Hepatocyte (in vitro differentiated cells): ENCODE results near the gene FGF1. TPM values are rescaled to one million over a fixed set of nuclear protein-coding genes. Genes with fewer than 3 reads are reported as not detected.

Experiments used
- DNase-seq: peaks from one replicate; pipeline ENCODE4 v3.0.0-alpha.2; 2016; ENCODE audit warnings: low spot score
- H2AFZ ChIP-seq: fragments of 200-600 bp; sonication (generic); 2 replicates; pipeline ENCODE4 v1.6.0; 2016; ENCODE audit warnings: antibody characterized with exemption, mild to moderate bottlenecking
- H3K27ac ChIP-seq: fragments of 200-600 bp; sonication (generic); 2 replicates; pipeline ENCODE4 v1.5.1; 2016; ENCODE audit warnings: mild to moderate bottlenecking
- H3K27me3 ChIP-seq: fragments of 200-600 bp; sonication (generic); 2 replicates; pipeline ENCODE4 v1.6.1; 2016
- H3K36me3 ChIP-seq: fragments of 200-600 bp; sonication (generic); replicated peaks from 2 replicates; pipeline ENCODE4 v1.5.1; 2016; ENCODE audit warnings: low read depth; ENCODE audit not compliant: insufficient read depth
- H3K4me1 ChIP-seq: fragments of 200-600 bp; sonication (generic); 2 replicates; pipeline ENCODE4 v1.5.1; 2016; ENCODE audit warnings: mild to moderate bottlenecking, moderate library complexity; ENCODE audit not compliant: insufficient read depth
- H3K4me2 ChIP-seq: fragments of 200-600 bp; sonication (generic); 2 replicates; pipeline ENCODE4 v1.6.0; 2016
- H3K4me3 ChIP-seq: fragments of 200-600 bp; sonication (generic); 2 replicates; pipeline ENCODE4 v1.5.1; 2016; ENCODE audit warnings: mild to moderate bottlenecking
- H3K79me2 ChIP-seq: fragments of 200-600 bp; sonication (generic); 2 replicates; pipeline ENCODE4 v1.6.0; 2017; ENCODE audit warnings: mild to moderate bottlenecking
- H3K9me2 ChIP-seq: fragments of 200-600 bp; sonication (generic); replicated peaks from 2 replicates; pipeline ENCODE4 v1.6.0; 2017; ENCODE audit warnings: mild to moderate bottlenecking; ENCODE audit not compliant: insufficient read depth
- H3K9me3 ChIP-seq: fragments of 200-600 bp; sonication (generic); 2 replicates; pipeline ENCODE4 v1.5.1; 2016; ENCODE audit warnings: low read depth, mild to moderate bottlenecking
- H4K20me1 ChIP-seq: fragments of 200-600 bp; sonication (generic); 2 replicates; pipeline ENCODE4 v1.6.0; 2016; ENCODE audit warnings: mild to moderate bottlenecking; ENCODE audit not compliant: insufficient read depth, poor library complexity, severe bottlenecking
- CTCF ChIP-seq: fragments of 200-600 bp; sonication (generic); IDR thresholded peaks from 2 replicates; pipeline ENCODE4 v1.5.1; 2016; ENCODE audit warnings: antibody characterized with exemption, mild to moderate bottlenecking; ENCODE audit not compliant: poor library complexity
- EZH2 ChIP-seq: fragments of 200-600 bp; sonication (generic); IDR thresholded peaks from 2 replicates; pipeline ENCODE4 v1.6.1; 2016; ENCODE audit warnings: antibody characterized with exemption, mild to moderate bottlenecking, borderline replicate concordance
- EZH2phosphoT487 ChIP-seq: fragments of 200-600 bp; sonication (generic); IDR thresholded peaks from one replicate; pipeline ENCODE4 v1.6.1; 2018; ENCODE audit warnings: antibody characterized with exemption, mild to moderate bottlenecking, low read depth, moderate library complexity; ENCODE audit not compliant: unreplicated experiment, severe bottlenecking
- WGBS: methylation state at CpG from one replicate; pipeline ENCODE4 v1.1.6; 2016; ENCODE audit warnings: low lambda C conversion rate; ENCODE audit errors: missing lambda C conversion rate; 5-methylcytosine and 5-hydroxymethylcytosine counted together
- polyA plus RNA-seq: library from polyadenylated mRNA; unstranded; fragments of >200 nt; fragmentation: Nextera tagmentation; extraction: Ambion mirVana; gene quantifications from 2 replicates; pipeline ENCODE4 v1.2.1, GENCODE V29; 2016
- total RNA-seq: library from RNA; depleted of rRNA; stranded (reverse); fragments of >200 nt; gene quantifications from 2 replicates; pipeline ENCODE4 v1.2.3, GENCODE V29; 2014

FGF1 gene
- total and polyA plus RNA-seq, 2 experiments from 2014 or later: 0.23 to 0.27 TPM

DNA sequence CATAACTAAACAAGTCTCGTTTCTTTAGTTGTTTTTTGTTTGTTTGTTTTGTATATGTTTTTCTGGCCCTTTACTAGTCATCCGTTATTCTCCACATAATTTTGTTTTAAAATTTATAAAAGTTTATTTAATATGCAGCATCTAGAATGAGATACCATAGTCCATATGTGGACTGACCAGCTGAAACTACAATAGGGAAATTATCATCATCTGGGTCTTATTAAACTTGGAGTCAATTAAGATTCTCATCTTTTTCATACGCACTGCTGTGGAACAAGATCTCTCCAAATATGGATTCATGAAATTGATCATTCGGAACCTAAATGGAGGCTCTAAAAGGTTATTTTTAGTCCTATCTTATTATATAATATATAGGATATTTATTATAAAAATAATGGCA lies 99.3 kb downstream of the FGF1 start:
- DNase-seq: no peak
- Histone ChIP-seq H3K4me3 (no peak overlapping the region), H2AFZ (no peak overlapping the region), H3K9me3 (no peaks in the 10 kb centered on the region), H3K4me1 (peaks cover 4% of the 10 kb centered on the region), H3K79me2 (no peaks in the 10 kb centered on the region), H3K4me2 (no peak overlapping the region), H3K27me3 (no peaks in the 10 kb centered on the region), H4K20me1 (no peaks in the 10 kb centered on the region), H3K9me2 (no peaks in the 10 kb centered on the region), H3K27ac (no peak overlapping the region), H3K36me3 (no peaks in the 10 kb centered on the region)
- TF ChIP-seq CTCF: no peak
- no peak for TF ChIP-seq EZH2
- no peak for TF ChIP-seq EZH2phosphoT487
- 81% methylated on average over 4 of the region's 4 CpGs for whole genome bisulfite sequencing

- no peak overlapping the region for H2AFZ ChIP-seq
- H3K4me2 ChIP-seq: no peak overlapping the region
- 97% methylated on average over 4 of the region's 4 CpGs for WGBS
- no peaks in the 10 kb centered on the region for H3K4me1 ChIP-seq
- no peaks in the 10 kb centered on the region for H3K9me2 ChIP-seq
- H3K27ac ChIP-seq: no peak overlapping the region
- H3K36me3 ChIP-seq: no peaks in the 10 kb centered on the region
- no peaks in the 10 kb centered on the region for H3K79me2 ChIP-seq
- H4K20me1 ChIP-seq: no peaks in the 10 kb centered on the region
- DNase-seq: no peak
- no peak overlapping the region for H3K4me3 ChIP-seq
- H3K27me3 ChIP-seq: no peaks in the 10 kb centered on the region
- no peaks in the 10 kb centered on the region for H3K9me3 ChIP-seq
- TF ChIP-seq EZH2 (no peak), EZH2phosphoT487 (no peak), CTCF (no peak)
Measured at GRCh38 chr5:142585451-142585850, 100.4 kb downstream of the FGF1 start.

DNA sequence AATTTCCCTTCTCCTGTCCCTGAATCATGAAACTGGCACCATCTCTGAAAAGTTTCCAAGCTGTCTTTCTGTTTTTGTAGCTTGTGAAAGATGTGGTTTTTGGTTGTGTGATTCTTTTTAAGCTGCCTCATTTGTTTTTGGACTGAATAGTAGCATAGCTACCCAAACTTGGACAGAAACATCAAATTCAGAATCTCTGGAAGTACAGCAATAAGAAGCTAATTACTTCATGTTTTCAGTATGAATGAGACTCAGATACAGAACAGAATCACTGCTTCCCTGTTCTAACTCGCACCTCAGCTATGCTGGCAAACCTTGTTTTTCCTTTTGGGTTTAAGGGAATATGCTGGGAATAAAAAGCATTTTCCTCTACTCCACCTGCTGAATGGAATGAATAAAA lies 101.0 kb downstream of the FGF1 start:
- H3K36me3 ChIP-seq: no peaks in the 10 kb centered on the region
- WGBS: 87% methylated on average over 1 of the region's 1 CpG
- no peaks in the 10 kb centered on the region for H4K20me1 ChIP-seq
- H3K4me3 ChIP-seq: no peak overlapping the region
- H3K4me1 ChIP-seq: no peaks in the 10 kb centered on the region
- no peaks in the 10 kb centered on the region for H3K27me3 ChIP-seq
- H3K9me3 ChIP-seq: no peaks in the 10 kb centered on the region
- H3K9me2 ChIP-seq: no peaks in the 10 kb centered on the region
- H3K4me2 ChIP-seq: no peak overlapping the region
- DNase-seq: no peak
- TF ChIP-seq EZH2phosphoT487 (no peak), CTCF (no peak), EZH2 (no peak)
- H2AFZ ChIP-seq: no peak overlapping the region
- no peaks in the 10 kb centered on the region for H3K79me2 ChIP-seq
- H3K27ac ChIP-seq: no peak overlapping the region

DNA sequence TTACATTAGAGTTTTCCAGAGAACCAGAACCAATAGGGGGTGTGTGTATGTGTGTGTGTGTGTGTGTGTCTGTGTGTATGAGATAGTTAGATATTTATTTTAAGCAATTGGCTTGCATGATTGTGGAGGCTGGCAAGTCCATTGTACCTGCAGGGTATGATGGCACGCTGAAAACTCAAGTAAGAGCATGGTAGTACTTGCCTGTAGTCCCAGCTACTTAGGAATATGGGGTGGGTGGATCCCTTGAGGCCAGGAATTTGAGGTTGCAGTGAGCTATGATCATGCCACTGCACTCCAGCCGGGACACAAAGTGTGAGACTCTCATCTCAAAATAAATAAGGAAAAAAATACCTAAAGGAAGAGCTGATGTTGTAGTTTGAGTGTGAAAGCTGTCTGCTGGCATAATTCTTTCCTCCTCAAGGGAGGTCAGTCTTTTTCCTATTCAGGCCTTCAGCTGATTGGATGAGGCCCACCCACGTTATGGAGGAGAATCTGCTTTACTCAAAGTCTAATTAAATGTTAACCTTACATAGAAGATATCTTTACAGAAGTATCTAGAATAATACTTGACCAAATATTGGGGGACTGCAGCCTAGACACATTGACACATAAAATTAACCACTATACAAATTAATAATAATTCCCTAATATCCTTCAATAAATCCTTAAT lies 107.6 kb downstream of the FGF1 start:
- TF ChIP-seq CTCF: no peak
- no peak for TF ChIP-seq EZH2
- no peak for TF ChIP-seq EZH2phosphoT487
- Histone ChIP-seq H3K9me2 (no peaks in the 10 kb centered on the region), H3K27ac (no peak overlapping the region), H4K20me1 (no peaks in the 10 kb centered on the region), H3K4me1 (peaks cover 2% of the 10 kb centered on the region), H3K9me3 (no peaks in the 10 kb centered on the region), H3K4me2 (no peak overlapping the region), H3K4me3 (no peak overlapping the region), H3K79me2 (no peaks in the 10 kb centered on the region), H2AFZ (no peak overlapping the region), H3K27me3 (no peaks in the 10 kb centered on the region), H3K36me3 (no peaks in the 10 kb centered on the region)
- WGBS: 91% methylated on average over 3 of the region's 3 CpGs
- DNase-seq: no peak
